Amniotic epithelial cell (primary cell): Measurements from ENCODE around the gene NEGR1.

Source experiments
- DNase-seq: peaks from one replicate; pipeline ENCODE4 v3.0.0-alpha.2; 2010; ENCODE audit warnings: low read depth

NEGR1 gene

DNA sequence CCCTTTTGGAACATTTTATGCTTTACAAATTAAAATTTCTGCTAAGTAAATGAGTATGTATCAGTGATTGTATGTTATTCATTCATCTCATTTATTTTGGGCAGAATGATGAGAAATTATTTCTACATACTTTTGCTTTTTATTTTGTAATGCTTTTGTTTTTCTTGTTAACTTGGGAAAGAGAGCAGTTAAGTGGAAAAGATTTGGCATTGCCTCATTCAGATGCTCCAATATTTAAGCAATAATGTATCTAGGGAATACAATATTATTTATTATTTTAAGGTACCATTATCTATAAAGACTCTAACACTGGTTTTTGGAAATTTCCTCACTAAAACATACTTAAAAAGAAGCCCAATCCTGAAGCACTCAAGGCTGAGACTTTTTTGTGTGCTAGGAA, 431.8 kb downstream of the NEGR1 start:
- DNase-seq, result no peak

GRCh38 chr1:71843012-71843411, 439.3 kb downstream of the NEGR1 start:
- DNase-seq, result no peak

DNA sequence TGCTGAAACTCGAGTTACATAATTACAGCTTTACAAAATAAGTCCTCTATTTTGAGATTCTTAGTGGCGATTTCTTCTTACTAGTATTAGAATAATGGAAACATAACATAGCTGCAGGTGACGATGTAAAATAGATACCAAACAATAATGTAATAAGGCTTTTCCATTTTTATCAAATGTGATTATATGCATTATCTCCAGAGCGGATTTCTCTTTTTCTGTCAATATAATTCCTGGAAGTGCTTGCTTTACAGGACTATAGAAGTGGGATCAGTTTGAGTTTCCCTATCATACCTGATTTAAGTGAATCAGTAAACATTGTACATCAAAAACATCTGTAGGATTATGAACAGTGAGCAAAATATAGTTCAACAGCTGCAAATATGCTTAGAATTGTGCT, 442.5 kb downstream of the NEGR1 start:
- no peak for DNase-seq

DNA sequence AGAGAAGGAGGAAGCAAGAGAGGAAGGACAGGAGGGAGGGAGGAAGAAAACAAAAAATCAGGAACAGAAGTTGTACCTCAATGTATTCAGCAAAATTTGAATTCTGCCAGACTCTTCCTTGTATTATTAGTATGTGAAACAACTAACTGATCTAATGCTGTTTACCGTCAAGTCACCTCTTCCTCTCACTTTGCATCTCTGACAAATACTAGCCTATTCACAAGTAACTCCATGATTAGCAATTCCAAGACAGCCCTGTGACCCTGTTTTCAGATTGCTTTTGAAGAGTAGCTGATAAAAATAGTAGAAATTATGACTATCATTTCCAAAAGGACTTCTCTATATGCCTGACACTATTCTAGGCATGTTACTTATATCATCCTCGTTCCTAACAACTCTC, 445.4 kb downstream of the NEGR1 start:
- DNase-seq, result no peak

GRCh38 chr1:71835442-71835813, 446.9 kb downstream of the NEGR1 start:
- DNase-seq, result no peak

- DNase-seq, result no peak
These were observed 447.5 kb downstream of the NEGR1 start for GRCh38 chr1:71834601-71835441.

DNA sequence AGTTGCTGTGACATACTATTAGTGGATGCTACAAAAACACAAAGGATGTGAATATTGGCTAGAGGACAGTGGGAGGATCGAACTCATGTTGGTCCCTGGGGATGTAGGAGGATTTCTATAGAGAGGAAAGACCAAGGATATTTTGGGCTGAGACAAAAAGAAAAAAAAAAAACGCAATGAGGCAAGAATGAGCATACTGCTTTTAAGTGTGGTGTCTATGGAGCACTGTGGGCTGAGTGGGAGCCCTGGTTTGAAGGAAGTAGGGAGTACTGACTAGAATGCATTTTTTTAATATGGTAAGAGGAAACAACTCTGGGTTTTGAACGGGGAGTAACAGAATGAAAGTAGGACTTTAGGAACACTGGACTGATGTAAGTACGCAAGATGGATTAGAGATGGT, 450.7 kb downstream of the NEGR1 start:
- no peak for DNase-seq

GRCh38 chr1:71829346-71829745, 453.0 kb downstream of the NEGR1 start:
- no peak for DNase-seq

DNA sequence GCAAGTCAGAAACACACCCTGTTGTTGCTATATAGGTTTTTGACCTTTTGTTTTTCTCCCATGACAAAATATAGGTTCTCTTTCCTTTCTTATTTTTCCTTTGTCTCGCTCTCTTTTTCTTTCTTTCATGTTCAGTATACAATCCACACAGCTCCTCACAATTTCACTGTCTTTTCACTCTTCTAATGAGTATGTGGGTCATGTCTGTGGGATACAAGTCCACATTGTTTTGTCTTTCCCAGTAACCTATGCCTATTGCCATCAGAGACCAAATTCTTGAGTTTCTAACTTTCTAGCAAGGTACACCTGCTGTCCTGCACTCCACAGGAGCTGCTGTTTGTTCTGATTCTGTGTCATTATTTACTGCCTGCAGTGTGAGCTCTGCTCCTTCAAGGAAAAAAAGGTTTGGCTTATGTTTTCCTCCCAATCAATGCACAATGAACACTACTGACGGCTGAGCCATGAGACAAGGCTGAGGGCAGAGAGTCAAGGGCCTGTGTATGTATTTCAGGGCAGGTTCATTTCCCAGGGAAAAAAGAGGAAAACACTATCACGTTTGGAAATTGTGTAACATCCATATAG, 453.8 kb downstream of the NEGR1 start:
- no peak for DNase-seq

GRCh38 chr1:71823708-71824305, 458.5 kb downstream of the NEGR1 start:
- DNase-seq, result no peak

DNA sequence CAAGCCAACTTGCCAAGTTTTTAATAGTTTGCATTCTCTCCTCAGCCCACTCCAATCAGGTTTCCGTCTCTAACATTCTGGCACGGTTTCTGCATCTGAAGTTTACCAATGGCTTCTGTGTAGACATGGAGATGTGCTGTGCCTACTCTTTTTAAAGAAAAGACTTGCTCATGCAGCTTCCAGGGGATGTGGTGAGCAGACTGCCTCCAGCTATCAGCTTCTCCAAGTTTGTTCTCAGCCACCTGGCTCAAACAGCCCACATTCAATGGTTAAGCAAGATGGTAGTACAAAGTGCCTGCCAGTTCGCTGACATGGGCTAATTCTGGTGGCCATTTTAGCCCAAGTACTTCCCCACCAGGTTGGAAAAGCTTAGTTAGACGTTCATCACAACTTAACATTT, 465.3 kb downstream of the NEGR1 start:
- DNase-seq, result no peak

GRCh38 chr1:71809085-71809484, 473.3 kb downstream of the NEGR1 start:
- no peak for DNase-seq

- DNase-seq, result no peak
These were observed 478.2 kb downstream of the NEGR1 start for GRCh38 chr1:71804140-71804539.

DNA sequence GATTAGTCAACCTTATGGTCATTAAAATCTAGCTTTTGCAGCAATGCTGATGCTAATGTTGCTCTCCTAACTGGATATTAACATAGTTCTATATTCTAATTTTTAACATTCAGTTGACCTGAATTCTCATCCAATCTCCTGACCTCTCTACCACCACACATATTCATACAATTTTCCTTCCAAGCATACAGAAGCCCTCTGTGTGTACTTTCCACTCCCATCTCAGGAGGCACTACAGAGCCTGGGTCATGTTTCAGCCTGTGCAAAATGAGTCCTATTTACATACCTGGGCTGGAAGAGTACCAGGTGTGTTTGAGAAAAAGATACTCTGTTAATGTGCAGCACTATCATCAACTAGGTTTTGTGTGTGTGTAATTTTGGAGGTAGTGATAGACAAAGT, 486.3 kb downstream of the NEGR1 start:
- no peak for DNase-seq

GRCh38 chr1:71792264-71792663, 490.1 kb downstream of the NEGR1 start:
- DNase-seq, result no peak

GRCh38 chr1:71788113-71788512, 494.2 kb downstream of the NEGR1 start:
- DNase-seq, result no peak

- no peak for DNase-seq
These were observed 494.6 kb downstream of the NEGR1 start for GRCh38 chr1:71787699-71788098.

DNA sequence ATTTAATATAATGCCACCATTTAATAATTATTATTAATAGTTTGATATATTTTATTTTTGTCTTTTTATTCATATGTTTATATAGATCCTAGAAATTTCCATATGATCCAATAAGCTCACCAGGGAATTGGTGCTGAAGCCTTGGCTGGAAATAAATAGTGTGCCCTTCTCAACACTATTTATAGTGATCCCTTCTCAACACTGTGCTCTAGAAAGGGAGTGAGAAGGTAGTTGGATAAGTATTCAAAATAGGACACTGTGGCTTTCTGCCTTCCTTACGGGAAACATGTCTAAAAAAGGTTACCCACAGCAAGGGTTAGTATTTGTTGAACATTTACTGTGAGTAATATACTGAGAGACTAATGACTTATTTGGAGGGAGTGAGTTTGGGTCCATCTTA, 496.1 kb downstream of the NEGR1 start:
- DNase-seq, result no peak

- no peak for DNase-seq
These were observed 496.9 kb downstream of the NEGR1 start for GRCh38 chr1:71785450-71785849.

GRCh38 chr1:71785000-71785399, 497.3 kb downstream of the NEGR1 start:
- DNase-seq, result no peak

DNA sequence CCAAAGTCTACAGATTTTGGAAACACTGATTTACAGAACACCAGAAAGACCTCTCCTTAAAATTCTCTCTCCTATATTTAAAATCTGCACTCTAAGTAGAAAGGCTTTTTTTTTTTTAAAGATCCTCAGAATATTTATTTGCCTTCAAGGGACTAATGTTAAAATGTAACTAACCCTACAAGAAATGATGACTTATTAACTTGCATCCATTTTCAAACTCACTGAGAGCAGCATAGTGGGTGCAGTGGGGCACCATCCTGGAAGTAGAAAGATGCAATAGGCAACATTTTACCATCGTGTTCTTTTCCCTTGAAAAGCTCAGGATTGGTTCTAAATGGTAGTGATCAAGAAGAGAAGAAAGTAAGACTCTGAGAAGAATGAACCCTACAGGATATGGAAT, 498.1 kb downstream of the NEGR1 start:
- DNase-seq, result no peak

DNA sequence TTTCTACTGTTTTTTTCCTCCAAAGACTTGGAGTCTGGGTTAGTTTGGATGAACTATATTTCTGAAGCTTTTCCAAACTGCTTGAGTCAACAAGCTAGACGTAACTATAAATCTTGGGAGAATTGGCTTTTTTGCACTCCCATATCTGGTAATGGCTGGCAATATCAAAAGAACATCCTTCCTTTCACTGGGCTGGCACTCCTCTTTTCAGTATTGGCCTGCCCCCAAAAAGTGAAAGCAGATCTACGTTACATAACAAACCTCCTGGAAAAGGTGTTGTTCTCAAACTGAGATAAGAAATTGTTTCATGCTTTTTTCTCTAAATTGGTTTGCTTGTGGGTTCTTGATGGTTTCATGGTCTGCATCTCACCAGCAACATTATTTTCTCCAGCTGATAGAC, 499.3 kb downstream of the NEGR1 start:
- DNase-seq, result no peak

DNA sequence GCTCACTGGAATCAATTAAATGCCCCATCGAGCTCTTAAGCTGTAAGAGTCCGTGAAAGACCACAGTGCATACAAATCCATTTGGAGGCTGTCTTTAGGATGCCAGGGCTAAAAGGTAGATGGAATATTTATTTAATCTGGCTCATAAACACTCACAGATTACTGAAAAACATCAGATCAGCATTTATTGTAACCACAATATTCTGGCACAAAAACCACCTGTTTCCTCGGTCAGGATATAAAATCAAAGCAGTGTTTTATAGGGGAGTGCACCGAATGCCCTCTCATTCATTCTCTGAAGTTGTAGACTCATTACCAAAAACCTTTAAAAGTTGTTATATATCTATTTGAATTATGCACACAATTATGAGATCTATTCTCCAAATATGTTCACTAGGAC, 500.9 kb downstream of the NEGR1 start:
- DNase-seq, result no peak

DNA sequence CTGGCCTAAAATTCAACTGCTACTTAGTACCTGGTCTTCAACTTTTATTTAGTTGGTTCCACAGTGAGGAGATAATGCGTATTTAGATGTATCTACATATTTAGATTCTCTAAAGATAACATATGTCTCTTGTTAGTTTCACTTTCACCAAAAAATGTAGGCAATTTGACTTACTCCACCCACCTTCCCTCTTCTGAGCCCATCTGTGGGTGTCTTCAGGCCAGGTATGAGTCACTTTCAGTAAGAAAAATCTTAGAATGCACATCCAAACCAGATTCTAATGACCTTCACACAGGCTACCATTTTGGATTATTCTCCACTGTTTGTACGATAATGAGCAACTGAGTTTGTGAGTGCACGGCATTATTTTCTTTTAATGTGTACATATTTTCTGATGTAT, 501.7 kb downstream of the NEGR1 start:
- DNase-seq, result no peak
